Liver (tissue), 9 donors: ENCODE results near the gene ORC2. TPM values are rescaled to one million over a fixed set of nuclear protein-coding genes. Genes with fewer than 3 reads are reported as not detected.

Experiments used
- DNase-seq: peaks from one replicate; pipeline ENCODE4 v3.0.0-alpha.2; 2017; ENCODE audit warnings: low spot score
- H3K27ac ChIP-seq, 2 donors: one replicate each; pipeline ENCODE4 v1.7.0; 2013; ENCODE audit warnings: inconsistent platforms in 2 of 2, low read length in 2 of 2, control low read depth in 1 of 2, low read depth in 1 of 2, mild to moderate bottlenecking in 1 of 2
- H3K27me3 ChIP-seq, 4 donors: one replicate each; pipeline versions ENCODE4 v1.6.1 to v1.7.0; 2013; ENCODE audit warnings: low read length in 3 of 4, inconsistent platforms in 1 of 4, mild to moderate bottlenecking in 1 of 4, moderate library complexity in 1 of 4; ENCODE audit not compliant: control insufficient read depth in 4 of 4, insufficient read depth in 4 of 4
- H3K36me3 ChIP-seq, 4 donors: one replicate each; pipeline versions ENCODE4 v1.6.1 to v1.7.0; 2013; ENCODE audit warnings: low read length in 3 of 4, mild to moderate bottlenecking in 3 of 4, low read depth in 1 of 4, moderate library complexity in 1 of 4; ENCODE audit not compliant: control insufficient read depth in 4 of 4, insufficient read depth in 3 of 4
- H3K4me1 ChIP-seq, 4 donors: one replicate each; pipeline versions ENCODE4 v1.6.1 to v1.7.0; 2013; ENCODE audit warnings: low read length in 3 of 4, mild to moderate bottlenecking in 3 of 4, moderate library complexity in 1 of 4; ENCODE audit not compliant: control insufficient read depth in 4 of 4, insufficient read depth in 4 of 4
- H3K4me3 ChIP-seq, 3 donors: one replicate each; pipeline versions ENCODE4 v1.6.1 to v1.7.0; 2013; ENCODE audit warnings: low read length in 3 of 3, control low read depth in 1 of 3, low read depth in 1 of 3, mild to moderate bottlenecking in 1 of 3
- H3K9ac ChIP-seq, 2 donors: one replicate each; pipeline ENCODE4 v1.7.0; 2013; ENCODE audit warnings: low read length in 2 of 2, mild to moderate bottlenecking in 2 of 2, moderate library complexity in 2 of 2, control low read depth in 1 of 2, low read depth in 1 of 2
- H3K9me3 ChIP-seq, 4 donors: one replicate each; pipeline versions ENCODE4 v1.6.1 to v1.7.0; 2013; ENCODE audit warnings: low read length in 3 of 4; ENCODE audit not compliant: control insufficient read depth in 4 of 4
- EGR1 ChIP-seq, 2 donors: IDR thresholded peaks; 2 replicates each; pipeline ENCODE4 v1.6.1; 2016 to 2018; ENCODE audit warnings: antibody characterized with exemption in 2 of 2, low read depth in 2 of 2
- FOXA1 ChIP-seq: IDR thresholded peaks from 2 replicates; pipeline ENCODE4 v1.6.1; 2016; ENCODE audit warnings: antibody characterized with exemption
- FOXA2 ChIP-seq: IDR thresholded peaks from 2 replicates; pipeline ENCODE4 v1.6.1; 2016; ENCODE audit warnings: antibody characterized with exemption
- GABPA ChIP-seq, 2 donors: IDR thresholded peaks in 1 of 2; conservative IDR thresholded peaks in 1 of 2; 2 replicates each; pipeline ENCODE4 v1.6.1; 2016; ENCODE audit warnings: antibody characterized with exemption in 2 of 2, mild to moderate bottlenecking in 1 of 2, moderate library complexity in 1 of 2
- HNF4A ChIP-seq, 2 donors: conservative IDR thresholded peaks; 2 replicates each; pipeline ENCODE4 v1.6.1; 2016; ENCODE audit warnings: antibody characterized with exemption in 2 of 2, mild to moderate bottlenecking in 2 of 2
- HNF4G ChIP-seq: IDR thresholded peaks from 2 replicates; pipeline ENCODE4 v1.6.1; 2016; ENCODE audit warnings: antibody characterized with exemption
- JUND ChIP-seq, 2 donors: IDR thresholded peaks; 2 replicates each; pipeline ENCODE4 v1.6.1; 2016; ENCODE audit warnings: antibody characterized with exemption in 2 of 2
- NR2F2 ChIP-seq: IDR thresholded peaks from 2 replicates; pipeline ENCODE4 v1.6.1; 2016; ENCODE audit warnings: antibody characterized with exemption
- RAD21 ChIP-seq, 2 donors: IDR thresholded peaks; 2 replicates each; pipeline ENCODE4 v1.6.1; 2016; ENCODE audit warnings: antibody characterized with exemption in 2 of 2, mild to moderate bottlenecking in 2 of 2
- RXRA ChIP-seq, 2 donors: IDR thresholded peaks; 2 replicates each; pipeline ENCODE4 v1.6.1; 2017 to 2018; ENCODE audit warnings: antibody characterized with exemption in 2 of 2, mild to moderate bottlenecking in 1 of 2
- SP1 ChIP-seq: IDR thresholded peaks from 2 replicates; pipeline ENCODE4 v1.6.1; 2018; ENCODE audit warnings: antibody characterized with exemption, mild to moderate bottlenecking
- TAF1 ChIP-seq: conservative IDR thresholded peaks from 2 replicates; pipeline ENCODE4 v1.6.1; 2016; ENCODE audit warnings: antibody characterized with exemption, mild to moderate bottlenecking
- YY1 ChIP-seq: IDR thresholded peaks from 2 replicates; pipeline ENCODE4 v1.6.1; 2016; ENCODE audit warnings: antibody characterized with exemption, mild to moderate bottlenecking
- WGBS: extraction: QIAGEN DNeasy Blood & Tissue Kit; methylation state at CpG from one replicate; pipeline ENCODE4 v1.1.7; 2013; 5-methylcytosine and 5-hydroxymethylcytosine counted together
- polyA plus RNA-seq, 2 donors: library from polyadenylated mRNA; stranded (reverse) in 1 of 2; unstranded in 1 of 2; fragments of 200-250 nt in 1 of 2; fragments of >200 nt in 1 of 2; fragmentation: Nextera tagmentation in 1 of 2; extraction: Ambion mirVana in 1 of 2; gene quantifications; one replicate each; pipeline versions ENCODE4 v1.2.1 to v1.2.3, GENCODE V29; 2013 to 2015
- total RNA-seq, 2 donors: library from RNA; depleted of rRNA; stranded (reverse); fragments of >200 nt; gene quantifications; one replicate each; pipeline ENCODE4 v1.2.3, GENCODE V29; 2014
- TF ChIP-seq, protein P1 (sequence below): IDR thresholded peaks from 2 replicates; pipeline ENCODE4 v1.6.1; 2016; ENCODE audit warnings: antibody characterized with exemption
- TF ChIP-seq, protein P2 (sequence below): fragments of 150-350 bp; IDR thresholded peaks from 2 replicates; pipeline ENCODE4 v1.5.1; 2017; ENCODE audit warnings: improper control_type of control experiment, low read depth, low read length; ENCODE audit not compliant: missing input control
- TF ChIP-seq, protein P3 (sequence below): IDR thresholded peaks from 2 replicates; pipeline ENCODE4 v1.6.1; 2016; ENCODE audit warnings: antibody characterized with exemption
- TF ChIP-seq, protein P4 (sequence below): IDR thresholded peaks from 2 replicates; pipeline ENCODE4 v1.6.1; 2016; ENCODE audit warnings: antibody characterized with exemption
- TF ChIP-seq, protein P5 (sequence below): IDR thresholded peaks from 2 replicates; pipeline ENCODE4 v1.6.1; 2016; ENCODE audit warnings: antibody characterized with exemption, mild to moderate bottlenecking
- donor health status: healthy.
- donor health status: healthy.
- donor health status: healthy.
- donor health status: healthy.
- donor health status: healthy.

Gene ORC2
- total and polyA plus RNA-seq, 4 donors = 2.0 to 13.2 (median 11.6) TPM

DNA sequence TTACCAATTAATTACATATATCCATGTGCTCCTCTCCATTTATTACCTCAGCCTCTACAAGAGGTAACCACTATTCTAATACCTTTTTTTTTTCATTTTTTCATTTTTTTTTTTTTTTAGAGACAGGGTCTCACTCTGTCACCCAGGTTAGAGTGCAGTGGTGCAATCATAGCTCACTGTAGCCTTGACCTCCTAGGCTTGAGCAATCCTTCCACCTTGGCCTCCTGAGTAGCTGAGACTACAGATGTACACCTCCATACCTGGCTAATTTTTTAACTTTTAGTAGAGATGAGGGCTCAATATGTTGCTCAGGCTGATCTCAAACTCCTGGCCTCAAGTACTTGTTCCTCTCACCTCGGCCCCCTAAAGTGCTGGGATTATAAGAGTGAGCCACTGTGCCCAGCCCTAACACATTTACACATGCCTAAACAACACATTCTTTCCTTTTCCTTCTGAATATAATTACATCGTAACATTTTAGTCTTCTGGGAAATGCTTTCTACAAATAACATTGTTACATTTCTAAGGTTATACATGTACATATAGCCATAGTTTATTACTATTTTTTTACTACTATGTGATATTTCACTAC, 85.1 kb downstream of the ORC2 start:
- H3K9ac ChIP-seq = no peak overlapping the region
- H3K27me3 ChIP-seq = no peaks in the 10 kb centered on the region
- WGBS = 97% methylated on average over 2 of the region's 2 CpGs
- TF ChIP-seq RXRA (IDR thresholded peaks at IDR 0.05) (no peak), FOXA1 (no peak), HNF4G (no peak), TAF1 (no peak), SP1 (no peak), FOXA2 (no peak), NR2F2 (no peak), RAD21 (IDR thresholded peaks at IDR 0.05) (no peak), EGR1 (IDR thresholded peaks at IDR 0.05; ENCODE audit: low read depth in 2 of 2) (no peak)
- TF ChIP-seq, protein P1, sequence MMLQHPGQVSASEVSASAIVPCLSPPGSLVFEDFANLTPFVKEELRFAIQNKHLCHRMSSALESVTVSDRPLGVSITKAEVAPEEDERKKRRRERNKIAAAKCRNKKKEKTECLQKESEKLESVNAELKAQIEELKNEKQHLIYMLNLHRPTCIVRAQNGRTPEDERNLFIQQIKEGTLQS = no peak
- TF ChIP-seq, protein P2, sequence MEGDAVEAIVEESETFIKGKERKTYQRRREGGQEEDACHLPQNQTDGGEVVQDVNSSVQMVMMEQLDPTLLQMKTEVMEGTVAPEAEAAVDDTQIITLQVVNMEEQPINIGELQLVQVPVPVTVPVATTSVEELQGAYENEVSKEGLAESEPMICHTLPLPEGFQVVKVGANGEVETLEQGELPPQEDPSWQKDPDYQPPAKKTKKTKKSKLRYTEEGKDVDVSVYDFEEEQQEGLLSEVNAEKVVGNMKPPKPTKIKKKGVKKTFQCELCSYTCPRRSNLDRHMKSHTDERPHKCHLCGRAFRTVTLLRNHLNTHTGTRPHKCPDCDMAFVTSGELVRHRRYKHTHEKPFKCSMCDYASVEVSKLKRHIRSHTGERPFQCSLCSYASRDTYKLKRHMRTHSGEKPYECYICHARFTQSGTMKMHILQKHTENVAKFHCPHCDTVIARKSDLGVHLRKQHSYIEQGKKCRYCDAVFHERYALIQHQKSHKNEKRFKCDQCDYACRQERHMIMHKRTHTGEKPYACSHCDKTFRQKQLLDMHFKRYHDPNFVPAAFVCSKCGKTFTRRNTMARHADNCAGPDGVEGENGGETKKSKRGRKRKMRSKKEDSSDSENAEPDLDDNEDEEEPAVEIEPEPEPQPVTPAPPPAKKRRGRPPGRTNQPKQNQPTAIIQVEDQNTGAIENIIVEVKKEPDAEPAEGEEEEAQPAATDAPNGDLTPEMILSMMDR = no peak
- TF ChIP-seq, protein P3, sequence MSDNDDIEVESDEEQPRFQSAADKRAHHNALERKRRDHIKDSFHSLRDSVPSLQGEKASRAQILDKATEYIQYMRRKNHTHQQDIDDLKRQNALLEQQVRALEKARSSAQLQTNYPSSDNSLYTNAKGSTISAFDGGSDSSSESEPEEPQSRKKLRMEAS = no peak
- TF ChIP-seq, protein P4, sequence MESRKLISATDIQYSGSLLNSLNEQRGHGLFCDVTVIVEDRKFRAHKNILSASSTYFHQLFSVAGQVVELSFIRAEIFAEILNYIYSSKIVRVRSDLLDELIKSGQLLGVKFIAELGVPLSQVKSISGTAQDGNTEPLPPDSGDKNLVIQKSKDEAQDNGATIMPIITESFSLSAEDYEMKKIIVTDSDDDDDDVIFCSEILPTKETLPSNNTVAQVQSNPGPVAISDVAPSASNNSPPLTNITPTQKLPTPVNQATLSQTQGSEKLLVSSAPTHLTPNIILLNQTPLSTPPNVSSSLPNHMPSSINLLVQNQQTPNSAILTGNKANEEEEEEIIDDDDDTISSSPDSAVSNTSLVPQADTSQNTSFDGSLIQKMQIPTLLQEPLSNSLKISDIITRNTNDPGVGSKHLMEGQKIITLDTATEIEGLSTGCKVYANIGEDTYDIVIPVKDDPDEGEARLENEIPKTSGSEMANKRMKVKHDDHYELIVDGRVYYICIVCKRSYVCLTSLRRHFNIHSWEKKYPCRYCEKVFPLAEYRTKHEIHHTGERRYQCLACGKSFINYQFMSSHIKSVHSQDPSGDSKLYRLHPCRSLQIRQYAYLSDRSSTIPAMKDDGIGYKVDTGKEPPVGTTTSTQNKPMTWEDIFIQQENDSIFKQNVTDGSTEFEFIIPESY = no peak
- no peaks in the 10 kb centered on the region for H3K9me3 ChIP-seq
- no peak overlapping the region for H3K4me3 ChIP-seq
- H3K36me3 ChIP-seq = peaks cover 1 to 48% (median 30%) of the 10 kb centered on the region in 4 donors
- no peak overlapping the region for H3K27ac ChIP-seq
- no peak for DNase-seq
- H3K4me1 ChIP-seq = no peaks in the 10 kb centered on the region

DNA sequence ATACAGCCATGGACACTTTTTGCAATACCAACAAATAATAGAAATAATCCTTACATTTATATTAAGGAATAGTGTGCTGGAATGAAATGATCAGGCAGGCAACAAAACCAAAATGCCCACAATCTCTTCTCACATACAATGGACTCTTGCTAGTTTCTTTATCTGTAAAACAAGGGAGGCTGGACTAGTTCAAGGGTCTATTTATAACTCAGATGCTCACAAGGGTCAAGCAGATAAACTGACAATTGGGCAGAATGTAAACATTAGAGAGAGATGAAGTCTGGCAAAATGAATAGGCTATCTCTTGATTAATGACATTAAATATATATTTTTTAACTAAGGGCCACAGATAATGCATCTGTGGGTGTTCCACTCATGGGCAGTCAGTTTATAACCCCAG, 86.0 kb downstream of the ORC2 start:
- H3K36me3 ChIP-seq = peaks cover 1 to 44% (median 30%) of the 10 kb centered on the region in 4 donors
- no peak overlapping the region for H3K9ac ChIP-seq
- no peak for TF ChIP-seq FOXA1
- TF ChIP-seq JUND (IDR thresholded peaks at IDR 0.05) = no peak
- no peak for TF ChIP-seq HNF4G
- TF ChIP-seq YY1 = no peak
- DNase-seq = no peak
- H3K27me3 ChIP-seq = no peaks in the 10 kb centered on the region
- H3K4me1 ChIP-seq = no peaks in the 10 kb centered on the region
- H3K27ac ChIP-seq = no peak overlapping the region
- H3K9me3 ChIP-seq = no peaks in the 10 kb centered on the region
- no peak overlapping the region for H3K4me3 ChIP-seq

DNA sequence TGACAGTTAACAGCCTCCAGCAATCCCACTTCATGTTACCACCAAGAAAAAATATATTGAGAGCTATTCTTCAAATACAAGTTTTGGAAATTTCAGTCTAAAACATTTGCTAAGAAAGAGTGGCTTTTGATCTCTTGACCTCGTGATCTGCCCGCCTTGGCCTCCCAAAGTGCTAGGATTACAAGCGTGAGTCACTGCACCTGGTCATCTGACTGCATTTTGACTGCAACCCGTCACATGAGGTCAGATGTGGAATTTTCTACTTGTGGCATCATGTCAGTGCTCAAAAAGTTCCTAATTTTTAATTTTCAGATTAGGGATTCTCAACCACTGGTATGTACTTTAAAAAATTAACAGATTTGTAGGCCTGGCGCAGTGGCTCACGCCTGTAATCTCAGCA, 89.9 kb downstream of the ORC2 start:
- H3K36me3 ChIP-seq = peaks cover 2 to 32% (median 14%) of the 10 kb centered on the region in 4 donors
- 98% methylated on average over 6 of the region's 6 CpGs for WGBS
- H3K27me3 ChIP-seq = no peaks in the 10 kb centered on the region
- DNase-seq = no peak
- no peaks in the 10 kb centered on the region for H3K9me3 ChIP-seq
- H3K4me3 ChIP-seq = no peak overlapping the region
- H3K27ac ChIP-seq = no peak overlapping the region
- no peaks in the 10 kb centered on the region for H3K4me1 ChIP-seq
- no peak overlapping the region for H3K9ac ChIP-seq
- TF ChIP-seq SP1 (no peak), HNF4G (no peak), JUND (IDR thresholded peaks at IDR 0.05) (no peak), TAF1 (no peak), FOXA1 (no peak), HNF4A (conservative IDR thresholded peaks at IDR 0.05) (no peak), GABPA (IDR thresholded peaks at IDR 0.05 in 1 of 2, conservative IDR thresholded peaks at IDR 0.05 in 1 of 2) (no peak)
- TF ChIP-seq, protein P1 = no peak
- TF ChIP-seq, protein P3 = no peak
- TF ChIP-seq, protein P5, sequence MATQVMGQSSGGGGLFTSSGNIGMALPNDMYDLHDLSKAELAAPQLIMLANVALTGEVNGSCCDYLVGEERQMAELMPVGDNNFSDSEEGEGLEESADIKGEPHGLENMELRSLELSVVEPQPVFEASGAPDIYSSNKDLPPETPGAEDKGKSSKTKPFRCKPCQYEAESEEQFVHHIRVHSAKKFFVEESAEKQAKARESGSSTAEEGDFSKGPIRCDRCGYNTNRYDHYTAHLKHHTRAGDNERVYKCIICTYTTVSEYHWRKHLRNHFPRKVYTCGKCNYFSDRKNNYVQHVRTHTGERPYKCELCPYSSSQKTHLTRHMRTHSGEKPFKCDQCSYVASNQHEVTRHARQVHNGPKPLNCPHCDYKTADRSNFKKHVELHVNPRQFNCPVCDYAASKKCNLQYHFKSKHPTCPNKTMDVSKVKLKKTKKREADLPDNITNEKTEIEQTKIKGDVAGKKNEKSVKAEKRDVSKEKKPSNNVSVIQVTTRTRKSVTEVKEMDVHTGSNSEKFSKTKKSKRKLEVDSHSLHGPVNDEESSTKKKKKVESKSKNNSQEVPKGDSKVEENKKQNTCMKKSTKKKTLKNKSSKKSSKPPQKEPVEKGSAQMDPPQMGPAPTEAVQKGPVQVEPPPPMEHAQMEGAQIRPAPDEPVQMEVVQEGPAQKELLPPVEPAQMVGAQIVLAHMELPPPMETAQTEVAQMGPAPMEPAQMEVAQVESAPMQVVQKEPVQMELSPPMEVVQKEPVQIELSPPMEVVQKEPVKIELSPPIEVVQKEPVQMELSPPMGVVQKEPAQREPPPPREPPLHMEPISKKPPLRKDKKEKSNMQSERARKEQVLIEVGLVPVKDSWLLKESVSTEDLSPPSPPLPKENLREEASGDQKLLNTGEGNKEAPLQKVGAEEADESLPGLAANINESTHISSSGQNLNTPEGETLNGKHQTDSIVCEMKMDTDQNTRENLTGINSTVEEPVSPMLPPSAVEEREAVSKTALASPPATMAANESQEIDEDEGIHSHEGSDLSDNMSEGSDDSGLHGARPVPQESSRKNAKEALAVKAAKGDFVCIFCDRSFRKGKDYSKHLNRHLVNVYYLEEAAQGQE = no peak
